Fibroblast of mammary gland (primary cell): Measurements from ENCODE around the gene ERICH3.
A peak's percentile ranks its signal among the peaks of the same experiment; 100 is the strongest.

Experiments used
- DNase-seq: peaks from one replicate; pipeline ENCODE4 v3.0.0-alpha.2; 2010; ENCODE audit warnings: low read depth
- H3K4me3 ChIP-seq: 2 replicates; pipeline ENCODE4 v1.5.1; 2011; ENCODE audit warnings: low read depth, mild to moderate bottlenecking, low read length, moderate library complexity; ENCODE audit not compliant: control insufficient read depth
- CTCF ChIP-seq: conservative IDR thresholded peaks from 2 replicates; pipeline ENCODE4 v1.5.1; 2011; ENCODE audit warnings: low read depth, low read length, inconsistent platforms; ENCODE audit not compliant: control insufficient read depth, insufficient read depth

The ERICH3 gene

GRCh38 chr1:74549932-74550331, 123.7 kb downstream of the ERICH3 start:
- TF ChIP-seq CTCF, result no peak
- no peak overlapping the region for H3K4me3 ChIP-seq
- DNase-seq, result no peak

- H3K4me3 ChIP-seq, result no peak overlapping the region
- TF ChIP-seq CTCF, result no peak
- no peak for DNase-seq
Observed at GRCh38 chr1:74548961-74549750, 124.4 kb downstream of the ERICH3 start.

- H3K4me3 ChIP-seq, result no peak overlapping the region
- no peak for TF ChIP-seq CTCF
- no peak for DNase-seq
Observed at GRCh38 chr1:74545821-74546220, 127.8 kb downstream of the ERICH3 start.

- H3K4me3 ChIP-seq, result no peak overlapping the region
- peak; percentile 23 for DNase-seq
- TF ChIP-seq CTCF, result no peak
Observed at GRCh38 chr1:74534241-74534640, 139.4 kb downstream of the ERICH3 start.

GRCh38 chr1:74531796-74532195, 141.8 kb downstream of the ERICH3 start:
- no peak for TF ChIP-seq CTCF
- no peak overlapping the region for H3K4me3 ChIP-seq
- DNase-seq, result no peak

GRCh38 chr1:74530892-74531291, 142.7 kb downstream of the ERICH3 start:
- DNase-seq, result no peak
- H3K4me3 ChIP-seq, result no peak overlapping the region
- no peak for TF ChIP-seq CTCF
